CD4-positive, alpha-beta T cell treated with Interleukin-1 beta for 1 hour (primary cell): ENCODE data around the gene NSL1.
"Not testable (repeated sequence)": the region's sequence is repeated elsewhere in the genome, so short reads cannot be mapped to it uniquely, and the experiment has no call there.

Experiments
- DNase-seq, 2 donors: peaks; one replicate each; pipeline ENCODE4 v3.0.0-alpha.2; 2020 to 2022

NSL1 gene, protein sequence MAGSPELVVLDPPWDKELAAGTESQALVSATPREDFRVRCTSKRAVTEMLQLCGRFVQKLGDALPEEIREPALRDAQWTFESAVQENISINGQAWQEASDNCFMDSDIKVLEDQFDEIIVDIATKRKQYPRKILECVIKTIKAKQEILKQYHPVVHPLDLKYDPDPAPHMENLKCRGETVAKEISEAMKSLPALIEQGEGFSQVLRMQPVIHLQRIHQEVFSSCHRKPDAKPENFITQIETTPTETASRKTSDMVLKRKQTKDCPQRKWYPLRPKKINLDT

DNA sequence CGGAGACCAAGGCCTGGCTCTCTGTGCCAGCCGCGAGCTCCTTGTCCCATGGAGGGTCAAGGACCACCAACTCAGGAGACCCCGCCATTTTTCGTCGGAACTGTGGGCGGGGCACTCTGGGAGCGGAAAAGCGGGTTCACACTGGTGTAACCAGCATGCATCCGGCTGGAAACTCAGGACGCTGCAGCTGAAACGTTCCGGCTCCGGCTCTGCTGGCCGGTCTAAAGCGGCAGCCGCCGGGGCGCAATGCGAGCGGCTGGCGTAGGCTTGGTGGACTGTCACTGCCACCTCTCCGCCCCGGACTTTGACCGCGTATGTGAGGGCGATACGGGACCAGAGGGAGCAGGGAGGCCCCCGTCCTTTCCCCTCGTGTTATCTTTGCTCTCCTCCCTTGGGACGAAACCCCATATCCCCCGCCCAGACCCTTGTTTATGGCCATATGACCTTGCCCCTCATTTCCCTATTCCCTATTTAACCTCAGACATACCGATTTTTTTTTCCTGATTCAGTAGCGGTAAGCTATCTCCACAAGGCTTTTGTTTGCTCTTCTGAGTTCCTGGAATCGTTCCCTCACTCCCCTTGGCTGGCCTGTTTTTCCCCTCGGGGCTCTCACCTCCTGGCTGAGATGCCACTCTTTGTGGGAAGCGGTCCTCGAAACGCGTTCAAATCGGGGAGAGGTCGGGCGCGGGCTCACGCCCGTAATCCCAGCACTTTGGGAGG, at the start of gene NSL1, which contains the start of gene TATDN3:
NSL1 (minus strand) TSS at position 102 of the 720 bp plus-strand sequence; CDS start at position 88, 14 bp downstream.
TATDN3 (plus strand) TSS at position 219 of the 720 bp plus-strand sequence; CDS start at position 247, 28 bp downstream.
- peak; percentile 89 to 96 for DNase-seq

DNA sequence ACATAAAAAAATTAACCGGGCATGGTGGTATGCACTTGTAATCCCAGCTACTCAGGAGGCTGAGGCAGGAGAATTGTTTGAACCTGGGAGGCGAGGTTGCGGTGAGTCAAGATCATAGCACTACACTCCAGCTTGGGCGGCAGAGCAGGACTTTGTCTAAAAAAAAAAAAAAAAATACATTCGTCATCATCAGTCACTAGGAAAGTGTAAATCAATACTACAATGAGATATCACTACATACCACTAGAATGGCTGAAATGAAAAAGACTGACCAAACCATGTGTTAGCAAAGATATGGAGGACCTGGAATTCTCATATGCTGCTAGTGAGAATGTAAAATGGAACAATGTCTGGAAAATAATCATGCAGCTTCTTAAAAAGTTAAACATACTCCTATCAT, 46.6 kb upstream of the NSL1 start:
- no peak for DNase-seq

DNA sequence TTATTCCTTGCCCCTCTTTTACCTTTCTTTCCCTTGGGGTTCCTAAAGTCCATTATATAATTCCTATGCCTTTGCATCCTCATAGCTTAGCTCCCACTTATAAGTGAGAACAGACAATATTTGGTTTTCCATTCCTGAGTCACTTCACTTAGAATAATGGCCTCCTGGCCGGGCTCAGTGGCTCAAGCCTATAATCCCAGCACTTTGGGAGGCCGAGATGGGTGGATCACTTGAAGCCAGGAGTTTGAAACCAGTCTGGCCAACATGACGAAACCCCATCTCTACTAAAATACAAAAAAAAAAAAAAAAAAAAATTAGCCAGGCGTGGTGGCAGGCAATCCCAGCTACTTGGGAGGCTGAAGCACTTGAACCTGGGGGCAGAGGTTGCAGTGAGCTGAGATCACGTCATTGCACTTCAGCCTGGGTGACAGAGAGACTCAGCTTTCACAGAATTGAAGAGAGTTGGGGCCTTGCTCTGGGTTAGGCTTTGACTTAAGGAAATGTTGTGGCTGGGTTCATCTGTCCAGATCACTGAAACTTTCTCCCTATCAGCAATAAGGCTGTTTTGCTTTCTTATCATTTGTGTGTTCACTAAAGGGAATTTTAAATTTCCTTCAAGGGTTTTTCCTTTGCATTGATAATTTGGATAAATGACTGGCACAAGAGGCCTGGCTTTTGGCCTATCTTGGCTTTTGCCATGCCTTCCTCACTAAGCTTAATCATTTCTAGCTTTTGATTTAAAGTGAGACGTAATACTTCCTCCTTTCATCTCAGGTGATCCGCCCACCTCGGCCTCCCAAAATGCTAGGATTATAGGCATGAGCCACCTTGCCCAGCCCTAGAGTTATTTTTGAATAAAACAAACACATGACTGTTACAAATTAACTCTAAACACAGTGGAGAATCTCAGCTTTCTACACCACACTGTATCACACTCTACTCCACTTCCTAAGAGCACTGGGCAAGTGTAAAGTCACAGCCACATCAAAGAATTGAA, 41.9 kb upstream of the NSL1 start:
- not testable (repeated sequence) for DNase-seq

DNA sequence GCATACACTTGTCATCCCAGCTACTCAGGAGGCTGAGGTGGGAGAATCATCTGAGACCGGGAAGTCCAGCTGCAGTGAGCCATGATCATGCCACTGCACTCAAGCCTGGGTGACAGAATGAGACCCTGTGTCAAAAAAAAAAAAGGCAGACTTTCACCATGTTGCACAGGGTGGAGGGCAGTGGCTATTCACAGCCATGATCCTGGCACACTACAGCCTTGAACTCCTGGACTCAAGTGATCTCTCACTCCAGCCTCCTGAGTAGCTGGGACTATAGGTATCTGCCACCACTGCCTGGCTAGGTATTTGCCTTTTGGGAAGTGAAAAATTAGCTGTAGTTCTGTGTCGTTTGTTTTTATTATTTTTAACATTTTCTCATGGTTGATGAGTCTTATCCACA, 36.8 kb upstream of the NSL1 start:
- no peak for DNase-seq

DNA sequence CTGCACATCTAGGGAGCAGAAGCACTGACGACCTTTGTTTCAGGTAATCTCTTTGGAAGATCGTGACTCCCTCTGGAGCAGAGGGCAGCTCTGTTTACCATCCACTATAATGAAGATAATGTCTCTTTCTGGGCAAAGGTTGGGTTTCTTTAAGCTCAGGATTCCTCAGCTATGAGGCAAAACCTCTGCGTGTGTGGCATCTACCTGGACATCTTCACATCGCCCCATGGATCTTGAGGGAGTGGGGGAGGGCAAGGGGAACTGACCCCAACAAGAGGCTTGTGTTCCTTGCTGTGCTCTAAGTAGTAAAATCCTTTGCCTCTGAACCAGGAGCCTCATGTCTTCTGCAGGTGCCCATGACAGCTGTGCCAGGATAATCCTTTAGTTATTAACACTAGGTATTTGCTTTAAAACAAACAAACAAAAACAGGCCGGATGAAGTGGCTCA, 36.3 kb upstream of the NSL1 start:
- no peak for DNase-seq

DNA sequence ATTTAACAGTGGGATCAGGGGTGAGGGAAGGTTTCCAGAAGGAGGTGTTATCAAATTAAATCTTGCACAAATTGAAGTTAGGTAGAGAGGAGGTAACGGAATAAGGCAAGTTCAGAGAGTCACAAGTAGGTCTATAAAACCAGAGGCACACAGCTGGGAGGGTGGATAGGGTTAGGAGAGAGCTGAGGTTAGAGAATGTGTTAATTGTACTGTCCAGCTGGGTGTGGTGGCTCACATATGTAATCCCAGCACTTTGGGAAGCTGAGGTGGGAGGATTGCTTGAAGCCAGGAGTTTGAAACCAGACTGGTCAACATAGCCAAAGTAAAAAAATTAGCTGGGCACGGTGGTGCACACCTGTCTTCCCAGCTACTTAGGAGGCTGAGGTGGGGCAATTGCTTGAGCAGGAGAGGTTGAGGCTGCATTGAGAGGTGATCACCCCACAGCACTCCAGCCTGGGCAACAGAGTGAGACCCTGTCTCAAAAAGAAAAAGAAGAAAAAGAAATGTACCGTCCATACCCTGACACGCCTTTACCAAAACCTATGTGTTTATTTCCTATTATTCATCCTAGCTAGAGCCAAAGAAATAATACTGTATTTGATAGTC, 35.7 kb upstream of the NSL1 start:
- no peak for DNase-seq

DNA sequence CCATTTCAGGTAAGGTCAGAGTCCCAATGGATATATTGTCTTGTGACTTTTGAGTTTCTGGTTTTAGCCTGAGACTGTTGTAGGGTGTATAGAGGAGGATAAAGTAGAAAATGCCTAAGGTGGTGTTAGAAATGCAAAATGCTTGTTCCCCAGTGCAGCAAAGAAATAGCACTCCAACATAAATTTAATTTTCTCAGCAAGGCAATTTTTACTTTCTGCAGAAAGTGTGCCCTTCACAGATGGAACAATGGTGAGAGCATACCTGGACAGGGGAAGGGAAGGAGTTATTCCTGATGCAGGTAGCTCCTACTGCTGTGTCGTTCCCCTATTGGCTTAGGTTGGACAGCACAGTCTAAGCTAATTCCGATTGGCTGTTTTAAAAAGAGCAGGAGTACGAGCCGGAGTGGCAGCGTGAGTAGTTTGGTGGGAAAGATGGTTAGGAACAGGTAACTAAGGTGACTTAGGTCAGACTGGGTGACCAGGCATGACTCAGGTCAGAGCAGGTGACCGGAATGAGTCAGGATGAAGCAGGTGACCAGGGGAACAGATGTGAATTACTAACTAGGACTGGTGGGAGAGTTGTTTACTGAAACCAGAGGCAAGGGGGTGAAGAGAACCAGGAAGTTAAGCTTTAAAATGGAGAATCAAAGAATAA, 34.3 kb upstream of the NSL1 start:
- no peak for DNase-seq

DNA sequence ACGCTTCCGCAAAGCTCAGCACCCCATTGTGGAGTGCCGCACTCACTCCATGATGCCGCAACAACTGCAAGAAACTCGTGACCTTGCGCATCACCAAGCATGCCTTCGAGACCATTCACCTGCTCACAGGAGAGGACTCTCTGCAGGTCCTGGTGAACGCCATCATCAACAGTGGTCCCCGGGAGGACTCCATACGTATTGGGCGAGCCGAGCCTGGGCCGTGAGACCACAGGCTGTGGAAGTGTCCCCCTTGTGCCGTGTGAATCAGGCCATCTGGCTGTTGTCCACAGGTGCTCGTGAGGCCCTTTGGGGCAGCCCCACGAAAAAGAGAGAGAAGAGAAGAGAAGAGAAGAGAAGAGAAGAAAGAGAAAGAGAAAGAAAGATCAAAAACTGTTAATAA, 32.6 kb upstream of the NSL1 start:
- DNase-seq = no peak

DNA sequence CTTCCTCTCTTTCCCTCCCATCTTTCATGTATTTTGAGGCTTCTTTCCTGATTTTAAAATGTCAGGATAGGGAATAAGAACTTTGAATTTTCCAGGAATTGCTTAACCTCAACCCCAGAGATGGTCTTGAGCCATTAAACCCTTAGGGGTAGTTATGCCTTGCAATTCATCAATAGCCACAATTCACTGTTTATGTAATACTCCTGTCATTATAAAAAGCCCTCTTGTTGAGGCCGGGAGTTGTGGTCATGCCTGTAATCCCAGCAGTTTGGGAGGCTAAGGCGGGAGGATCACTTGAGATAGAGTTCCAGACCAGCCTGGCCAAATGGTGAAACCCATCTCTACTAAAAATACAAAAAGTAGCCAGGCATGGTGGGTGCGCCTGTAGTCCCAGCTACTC, 31.4 kb upstream of the NSL1 start:
- no peak for DNase-seq

DNA sequence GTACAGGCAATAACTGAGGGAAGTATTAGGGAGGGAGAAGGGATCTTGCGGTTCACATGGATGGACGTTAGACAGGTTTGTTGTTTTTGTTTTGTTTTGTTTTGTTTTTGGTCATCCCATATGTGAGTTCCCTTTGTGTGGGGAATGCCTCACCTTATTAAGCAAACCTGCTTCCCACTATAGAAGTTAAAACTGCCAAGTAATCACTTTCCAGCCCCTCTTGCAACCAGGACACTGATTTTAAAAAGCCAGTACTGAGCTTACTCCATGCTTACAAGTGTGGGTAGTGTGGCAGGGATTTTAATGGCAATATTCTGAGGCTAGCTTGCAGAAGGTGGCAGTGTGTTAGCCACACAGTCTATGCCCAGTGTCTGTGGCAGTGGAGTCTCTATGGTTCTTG, 29.4 kb upstream of the NSL1 start:
- DNase-seq = no peak

DNA sequence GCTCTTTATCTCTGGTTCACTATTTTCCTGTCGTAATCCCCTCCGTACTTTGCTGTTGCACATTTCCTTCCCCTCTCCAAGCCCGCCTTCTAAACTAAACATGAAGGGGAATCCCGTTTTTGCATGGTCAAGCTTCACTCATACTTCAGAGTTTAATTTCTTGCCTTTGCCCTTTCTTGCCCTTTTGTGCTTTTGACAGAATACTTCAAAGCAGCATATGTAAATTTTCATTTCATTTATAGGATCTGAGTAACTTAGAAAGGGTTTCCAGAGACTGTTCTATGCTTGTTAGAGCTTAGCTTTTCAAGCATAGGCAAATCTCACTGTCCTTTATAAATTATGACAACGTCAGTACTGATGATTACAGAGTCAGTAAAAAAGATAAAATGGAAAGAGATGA, 28.1 kb upstream of the NSL1 start:
- DNase-seq = peak in 1 of 2 donors; percentile 9

DNA sequence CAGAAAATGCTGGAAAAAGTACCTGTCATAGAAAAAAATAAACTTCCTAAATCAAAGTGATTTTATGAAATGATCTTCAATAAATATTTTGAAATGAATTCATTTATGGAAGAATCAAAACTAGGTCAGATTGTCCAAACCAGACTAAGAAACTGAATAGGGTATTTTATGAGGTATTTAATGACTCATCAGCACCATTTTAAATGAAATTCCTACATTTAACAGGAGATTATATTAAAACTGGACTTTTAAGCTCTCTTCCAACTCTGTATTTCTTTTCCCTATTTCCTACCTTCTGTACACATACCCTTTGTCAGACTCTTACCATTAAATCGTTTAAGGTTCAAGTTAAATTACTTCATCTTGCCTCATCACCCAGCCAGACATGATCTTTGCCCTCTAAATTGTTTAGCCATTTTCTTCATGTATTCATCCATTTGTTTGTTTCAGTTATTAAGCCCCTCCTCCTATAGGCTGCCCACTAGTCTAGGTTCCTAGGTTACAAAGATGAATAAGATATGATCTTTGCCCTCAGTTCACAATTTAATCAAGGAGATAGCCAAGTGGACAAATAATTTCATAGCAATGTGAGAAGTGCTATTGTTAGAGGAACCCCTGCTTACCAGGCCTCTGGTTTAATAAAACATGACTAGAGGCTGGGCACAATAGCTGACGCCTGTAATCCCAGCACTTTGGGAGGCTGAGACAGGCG, 25.1 kb upstream of the NSL1 start:
- DNase-seq = no peak

DNA sequence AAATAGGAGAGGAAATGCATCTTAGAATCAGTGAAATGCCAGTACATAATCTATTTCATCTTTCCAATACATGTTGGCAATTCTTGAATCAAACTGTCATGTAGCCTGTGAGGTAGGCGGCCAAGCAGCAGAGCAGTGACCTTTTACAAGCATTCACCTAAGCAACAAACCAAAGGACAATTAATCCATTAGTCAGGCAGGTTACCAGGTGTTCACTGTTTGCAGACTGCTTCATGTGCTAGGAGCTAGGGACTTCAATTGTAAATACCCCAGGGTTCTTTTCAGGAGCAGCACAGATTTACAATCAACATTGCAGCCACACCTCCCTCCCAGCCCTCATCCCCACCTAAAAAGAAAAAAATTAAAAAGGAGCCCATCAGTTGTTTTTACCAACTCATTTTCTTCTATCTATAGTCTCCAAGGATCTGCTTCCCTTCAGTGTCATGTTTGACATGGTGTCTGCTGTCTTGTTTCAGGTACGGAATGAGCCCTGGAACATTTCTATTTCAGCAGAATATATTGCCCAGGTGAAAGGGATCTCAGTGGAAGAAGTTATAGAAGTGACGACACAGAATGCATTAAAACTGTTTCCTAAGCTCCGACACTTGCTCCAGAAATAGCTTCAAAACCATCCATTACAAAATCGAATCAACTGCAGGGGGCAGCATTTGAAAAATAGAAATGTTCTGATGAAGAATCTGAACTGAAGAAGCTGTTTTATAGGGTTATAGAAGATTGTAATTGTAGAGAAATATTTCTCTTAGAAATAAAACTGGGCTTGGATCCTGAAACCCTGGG, 23.2 kb upstream of the NSL1 start:
- no peak for DNase-seq

DNA sequence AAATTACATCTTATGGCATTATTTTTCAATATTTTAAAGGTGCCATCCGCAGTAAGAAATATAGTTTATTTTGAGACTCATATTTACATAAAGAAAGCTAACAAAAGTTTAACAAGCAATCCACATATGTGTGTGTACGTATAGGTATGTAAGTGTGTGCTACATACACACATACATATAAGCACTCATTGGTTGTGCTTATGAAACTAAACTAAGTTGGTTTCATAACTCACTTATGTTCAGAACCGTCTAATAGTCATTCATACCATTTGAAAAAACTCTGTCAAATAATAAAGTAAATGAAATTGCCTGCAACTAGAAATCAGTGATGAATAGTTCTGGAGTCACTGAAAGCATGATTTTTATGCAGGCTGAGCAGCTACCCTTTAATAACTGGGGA, 14.2 kb upstream of the NSL1 start:
- DNase-seq = no peak

DNA sequence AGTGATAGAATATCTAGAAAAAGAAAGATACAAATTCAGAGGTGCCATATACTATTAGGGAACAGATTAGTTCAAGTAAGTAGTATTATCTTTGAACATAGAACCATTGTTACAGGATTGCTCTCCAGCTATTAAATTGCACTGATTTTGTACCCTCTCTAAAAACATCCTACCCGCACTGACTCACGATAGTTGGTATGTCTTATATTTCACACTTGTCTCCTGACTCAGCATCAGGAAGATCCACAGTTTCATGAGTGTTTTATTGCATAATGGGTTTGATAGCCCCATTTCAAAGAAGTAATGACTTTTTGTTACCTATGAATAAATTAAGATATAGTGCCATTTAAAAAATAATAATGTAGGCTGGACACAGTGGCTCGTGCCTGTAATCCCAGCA, 6.1 kb upstream of the NSL1 start:
- no peak for DNase-seq

DNA sequence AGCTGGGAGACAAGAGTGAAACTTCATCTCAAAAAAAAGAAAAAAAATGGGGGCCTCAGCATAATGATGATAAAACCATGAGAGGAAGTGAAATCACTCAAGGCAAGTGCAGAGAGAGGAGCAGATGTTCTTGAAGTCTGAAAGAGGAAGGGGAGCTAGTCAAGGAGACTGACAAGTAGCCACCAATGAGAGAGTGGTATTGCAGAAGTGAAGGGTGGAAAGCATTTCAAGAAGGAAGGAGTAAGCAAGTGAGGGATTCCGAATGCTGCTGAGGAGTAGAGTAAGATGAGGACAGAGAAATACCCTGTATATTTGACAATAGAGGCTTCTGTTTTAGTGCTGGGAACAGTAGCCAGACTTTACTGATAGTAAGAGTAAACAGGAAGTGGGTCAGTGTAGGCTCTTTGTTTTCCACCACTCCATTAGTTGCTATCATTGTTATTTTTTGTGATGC, 3.0 kb upstream of the NSL1 start:
- DNase-seq = peak; percentile 24 to 34

DNA sequence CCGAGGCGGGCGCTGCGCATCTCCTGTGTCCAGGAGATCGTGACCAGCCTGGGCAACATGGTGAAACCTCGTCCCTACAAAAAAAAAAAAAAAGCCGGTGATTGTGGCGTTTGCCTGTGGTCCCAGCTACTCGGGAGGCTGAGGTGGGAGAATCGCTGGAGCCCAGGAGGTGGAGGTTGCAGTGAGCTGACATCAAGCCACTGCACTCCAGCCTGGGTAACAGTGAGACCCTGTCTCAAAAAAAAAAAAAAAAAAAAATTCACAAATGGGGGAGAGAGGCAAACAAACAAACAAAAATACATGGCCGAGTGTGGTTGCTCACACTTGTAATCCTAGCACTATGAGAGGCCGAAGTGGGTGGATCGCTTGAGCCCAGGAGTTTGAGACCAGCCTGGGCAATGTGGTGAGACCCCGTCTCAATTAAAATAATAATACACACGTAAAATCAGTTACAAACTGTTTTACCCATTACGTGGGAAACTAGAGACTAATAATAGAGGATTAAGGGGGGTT, 875 bp upstream of the NSL1 start:
- no peak for DNase-seq

DNA sequence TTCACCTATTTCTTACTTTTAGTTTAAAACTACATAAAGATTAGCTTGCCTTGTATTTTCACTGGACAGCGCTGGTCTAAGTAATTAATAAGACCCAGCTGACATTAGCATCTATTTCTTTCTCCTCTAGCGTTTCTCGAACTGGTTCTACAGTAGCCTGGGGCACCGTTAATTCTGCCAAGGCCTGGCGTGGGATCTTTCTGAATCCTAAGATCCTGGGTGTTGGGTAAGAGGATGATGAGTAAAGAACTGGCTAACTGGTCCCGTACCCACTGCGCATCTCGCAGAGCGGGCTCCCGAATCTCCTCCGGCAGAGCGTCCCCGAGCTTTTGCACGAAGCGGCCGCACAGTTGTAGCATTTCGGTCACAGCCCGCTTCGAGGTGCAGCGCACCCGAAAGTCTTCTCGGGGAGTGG, 309 bp downstream of the NSL1 start:
- no peak for DNase-seq

DNA sequence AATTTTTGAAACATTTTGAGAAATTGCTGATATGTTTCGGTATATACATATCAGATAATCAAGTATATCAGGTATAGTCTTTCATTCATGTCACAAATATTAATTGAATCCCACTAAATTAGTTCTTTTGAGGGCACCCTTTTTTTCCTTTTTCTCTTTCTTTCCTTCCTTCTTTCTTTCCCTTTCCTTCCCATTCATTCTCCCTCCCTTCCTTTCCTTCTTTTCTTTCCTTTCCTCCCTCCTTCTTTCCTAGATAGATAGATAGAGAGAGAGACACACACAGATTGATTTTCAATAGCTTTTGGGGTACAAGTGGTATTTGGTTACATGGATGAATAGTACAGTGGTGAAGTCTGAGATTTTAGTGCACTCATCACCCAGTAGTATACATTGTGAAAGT, 5.7 kb downstream of the NSL1 start:
- no peak for DNase-seq

DNA sequence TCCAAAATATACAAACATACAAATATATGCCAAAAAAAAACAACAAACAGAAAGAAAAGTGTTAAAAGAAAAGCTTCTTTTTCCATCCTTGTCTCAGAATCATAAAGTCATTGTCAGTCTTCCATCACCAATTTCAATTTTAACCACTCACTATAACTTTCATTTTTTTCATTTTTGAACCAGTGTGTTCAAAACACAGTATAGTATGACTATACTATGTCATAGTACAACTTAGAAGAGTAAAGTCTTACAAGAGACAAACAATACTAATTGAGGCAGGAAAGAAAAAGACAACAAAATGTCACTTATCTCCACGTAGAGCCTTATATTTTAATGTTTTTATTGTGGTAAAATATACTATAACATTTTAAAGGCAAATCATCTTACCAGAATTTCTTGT, 7.6 kb downstream of the NSL1 start:
- DNase-seq = no peak
